SK-N-SH treated with all-trans-retinoic acid at 6 μM for 48 hours (cell line): ENCODE measurements around the gene NAA38.

Experiments
- ATAC-seq: fragments of 200-7000 bp; cut with Tn5 transposase; 3 replicates; pipeline ENCODE4 v1.9.1; 2020; ENCODE audit warnings: mild to moderate bottlenecking, moderate library complexity
- BACH2 ChIP-seq: fragments of 250-450 bp; sonication (Bioruptor Pico); IDR thresholded peaks from 2 replicates; pipeline ENCODE4 v1.9.0; 2021; ENCODE audit warnings: mild to moderate bottlenecking, borderline replicate concordance
- CREB5 ChIP-seq: fragments of 250-450 bp; sonication (Bioruptor Pico); IDR thresholded peaks from 2 replicates; pipeline ENCODE4 v1.5.1; 2020; ENCODE audit warnings: low read depth, mild to moderate bottlenecking, moderate library complexity
- CSDC2 ChIP-seq: fragments of 250-450 bp; sonication (Bioruptor Pico); IDR thresholded peaks from 2 replicates; pipeline ENCODE4 v1.5.0; 2020; ENCODE audit warnings: mild to moderate bottlenecking, moderate library complexity
- CSRNP3 ChIP-seq: fragments of 250-450 bp; sonication (Bioruptor Pico); IDR thresholded peaks from 2 replicates; pipeline ENCODE4 v1.5.1; 2021; ENCODE audit warnings: mild to moderate bottlenecking, moderate library complexity
- GLIS3 ChIP-seq: fragments of 250-450 bp; sonication (Bioruptor Pico); IDR thresholded peaks from 2 replicates; pipeline ENCODE4 v1.5.0; 2020; ENCODE audit warnings: mild to moderate bottlenecking, moderate library complexity
- ISL1 ChIP-seq: fragments of 250-450 bp; sonication (Bioruptor Pico); IDR thresholded peaks from 2 replicates; pipeline ENCODE4 v2.1.2; 2022; ENCODE audit warnings: mild to moderate bottlenecking, moderate library complexity
- OSR1 ChIP-seq: fragments of 250-450 bp; sonication (Bioruptor Pico); IDR thresholded peaks from 2 replicates; pipeline ENCODE4 v1.8.0; 2022; ENCODE audit warnings: moderate library complexity, mild to moderate bottlenecking, inconsistent platforms
- PATZ1 ChIP-seq: fragments of 250-450 bp; sonication (Bioruptor Pico); IDR thresholded peaks from 2 replicates; pipeline ENCODE4 v1.8.0; 2020; ENCODE audit warnings: mild to moderate bottlenecking, moderate library complexity, borderline replicate concordance
- POU6F1 ChIP-seq: fragments of 250-450 bp; sonication (Bioruptor Pico); IDR thresholded peaks from 2 replicates; pipeline ENCODE4 v1.8.0; 2021; ENCODE audit warnings: low read depth, mild to moderate bottlenecking, moderate library complexity, borderline replicate concordance
- PPARA ChIP-seq: fragments of 250-450 bp; sonication (Bioruptor Pico); IDR thresholded peaks from 2 replicates; pipeline ENCODE4 v1.5.0; 2020; ENCODE audit warnings: mild to moderate bottlenecking, borderline replicate concordance
- RARB ChIP-seq: fragments of 250-450 bp; sonication (Bioruptor Pico); IDR thresholded peaks from 2 replicates; pipeline ENCODE4 v1.8.0; 2021; ENCODE audit warnings: mild to moderate bottlenecking, moderate library complexity
- TCF4 ChIP-seq: fragments of 250-450 bp; sonication (Bioruptor Pico); IDR thresholded peaks from 2 replicates; pipeline ENCODE4 v1.8.0; 2021; ENCODE audit warnings: mild to moderate bottlenecking, moderate library complexity, borderline replicate concordance
- TOX ChIP-seq: fragments of 250-450 bp; sonication (Bioruptor Pico); IDR thresholded peaks from 2 replicates; pipeline ENCODE4 v1.8.0; 2021; ENCODE audit warnings: mild to moderate bottlenecking, moderate library complexity, borderline replicate concordance
- ZC3H10 ChIP-seq: fragments of 250-450 bp; sonication (Bioruptor Pico); IDR thresholded peaks from 2 replicates; pipeline ENCODE4 v1.5.1; 2021; ENCODE audit warnings: mild to moderate bottlenecking, moderate library complexity
- ZFP3 ChIP-seq: fragments of 250-450 bp; sonication (Bioruptor Pico); IDR thresholded peaks from 2 replicates; pipeline ENCODE4 v1.5.0; 2020; ENCODE audit warnings: mild to moderate bottlenecking, moderate library complexity
- ZNF565 ChIP-seq: fragments of 450-650 bp; formaldehyde crosslinking; conservative IDR thresholded peaks from 2 replicates; pipeline ENCODE4 v1.5.0; 2020; ENCODE audit warnings: low read depth, mild to moderate bottlenecking, moderate library complexity
- ZNF70 ChIP-seq: fragments of 450-650 bp; formaldehyde crosslinking; IDR thresholded peaks from 2 replicates; pipeline ENCODE4 v1.5.0; 2020; ENCODE audit warnings: mild to moderate bottlenecking, moderate library complexity
- ZNF8 ChIP-seq: fragments of 450-650 bp; formaldehyde crosslinking; IDR thresholded peaks from 2 replicates; pipeline ENCODE4 v1.5.0; 2020; ENCODE audit warnings: mild to moderate bottlenecking, moderate library complexity

NAA38 gene

GRCh38 chr17:7809086-7809790 is 48.1 kb downstream of the NAA38 start:
- no peak for ATAC-seq
- no peak for TF ChIP-seq TOX
- TF ChIP-seq, all 23 proteins: peak for 0

DNA sequence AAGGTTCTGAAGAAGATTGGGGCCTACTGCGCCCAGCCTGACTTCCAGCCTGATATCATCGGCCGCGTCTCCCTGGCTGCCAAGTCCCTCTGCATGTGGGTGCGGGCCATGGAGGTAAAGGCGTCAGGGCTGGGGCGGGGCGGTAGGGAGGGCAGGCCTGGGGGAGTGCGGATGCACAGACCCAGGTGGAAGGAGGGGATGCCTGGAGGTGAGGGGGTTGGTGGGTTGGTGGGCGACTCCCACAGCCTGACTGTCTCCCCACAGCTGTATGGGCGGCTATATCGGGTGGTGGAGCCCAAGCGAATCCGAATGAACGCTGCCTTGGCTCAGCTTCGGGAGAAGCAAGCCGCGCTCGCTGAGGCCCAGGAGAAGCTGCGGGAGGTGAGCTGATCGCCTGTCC is 50.2 kb downstream of the NAA38 start:
- ATAC-seq = no peak
- TF ChIP-seq PATZ1 (CRISPR knock-in tag) (no peak), GLIS3 (CRISPR knock-in tag) (no peak), ZNF8 (CRISPR knock-in tag) (no peak), BACH2 (CRISPR knock-in tag) (no peak), ZNF565 (CRISPR knock-in tag) (no peak), CSDC2 (CRISPR knock-in tag) (no peak), OSR1 (CRISPR knock-in tag) (no peak), TCF4 (no peak), CREB5 (no peak), TOX (no peak), CSRNP3 (no peak), ZFP3 (CRISPR knock-in tag) (no peak), RARB (CRISPR knock-in tag) (no peak), ISL1 (CRISPR knock-in tag) (no peak), PPARA (CRISPR knock-in tag) (no peak), ZC3H10 (no peak), POU6F1 (CRISPR knock-in tag) (no peak), ZNF70 (CRISPR knock-in tag) (no peak)
